NT2/D1 (cell line): ENCODE data around the gene CPED1.
"Not testable (repeated sequence)": the region's sequence is repeated elsewhere in the genome, so short reads cannot be mapped to it uniquely, and the experiment has no call there.

ENCODE experiments used
- SUZ12 ChIP-seq: IDR thresholded peaks from 2 replicates; pipeline ENCODE4 v1.6.1; 2011; ENCODE audit not compliant: insufficient read length, insufficient read depth; ENCODE audit errors: extremely low read depth
- YY1 ChIP-seq: IDR thresholded peaks from 2 replicates; pipeline ENCODE4 v1.6.1; 2011; ENCODE audit not compliant: insufficient read length, insufficient read depth
- ZNF274 ChIP-seq: IDR thresholded peaks from 2 replicates; pipeline ENCODE4 v1.6.1; 2011; ENCODE audit warnings: mild to moderate bottlenecking, low read depth, low read length

DNA sequence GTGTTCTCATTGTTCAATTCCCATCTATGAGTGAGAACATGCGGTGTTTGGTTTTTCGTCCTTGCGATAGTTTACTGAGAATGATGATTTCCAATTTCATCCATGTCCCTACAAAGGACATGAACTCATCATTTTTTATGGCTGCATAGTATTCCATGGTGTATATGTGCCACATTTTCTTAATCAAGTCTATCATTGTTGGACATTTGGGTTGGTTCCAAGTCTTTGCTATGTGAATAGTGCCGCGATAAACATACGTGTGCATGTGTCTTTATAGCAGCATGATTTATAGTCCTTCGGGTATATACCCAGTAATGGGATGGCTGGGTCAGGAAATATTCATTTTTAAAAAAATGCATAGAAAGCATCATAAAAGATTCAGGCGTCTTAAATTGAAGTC, 4.9 kb upstream of the CPED1 start:
- not testable (repeated sequence) for TF ChIP-seq YY1, ZNF274, SUZ12
